Nephron progenitor cell (in vitro differentiated cells): ENCODE data around the gene SBF1.

Experiments
- DNase-seq: peaks from one replicate; pipeline ENCODE4 v3.0.0; 2021
- H3K27ac Mint-ChIP-seq: 2 replicates; pipeline ENCODE4 v1.8.0; 2021; ENCODE audit warnings: mild to moderate bottlenecking, moderate library complexity, mixed read lengths
- H3K27me3 Mint-ChIP-seq: 2 replicates; pipeline ENCODE4 v1.8.0; 2021; ENCODE audit warnings: mild to moderate bottlenecking, low read depth, mixed read lengths; ENCODE audit not compliant: poor library complexity
- H3K36me3 Mint-ChIP-seq: 2 replicates; pipeline ENCODE4 v1.8.0; 2021; ENCODE audit warnings: low read depth, mixed read lengths
- H3K4me1 Mint-ChIP-seq: 2 replicates; pipeline ENCODE4 v1.8.0; 2021; ENCODE audit warnings: mixed read lengths
- H3K4me3 Mint-ChIP-seq: 2 replicates; pipeline ENCODE4 v1.8.0; 2021; ENCODE audit warnings: mild to moderate bottlenecking, moderate library complexity, mixed read lengths
- H3K9me3 Mint-ChIP-seq: 2 replicates; pipeline ENCODE4 v1.8.0; 2021; ENCODE audit warnings: mild to moderate bottlenecking, moderate library complexity, mixed read lengths
- CTCF ChIP-seq: fragments of 200-600 bp; sonication (generic); IDR thresholded peaks from 2 replicates; pipeline ENCODE4 v1.5.0; 2021; ENCODE audit warnings: antibody characterized with exemption

Gene SBF1

GRCh38 chr22:50497093-50497492 lies 22.3 kb upstream of the SBF1 start:
- peaks cover 20% of the 10 kb centered on the region for H3K4me1 Mint-ChIP-seq
- no peak for TF ChIP-seq CTCF
- H3K36me3 Mint-ChIP-seq = no peaks in the 10 kb centered on the region
- H3K9me3 Mint-ChIP-seq = no peaks in the 10 kb centered on the region
- no peak for DNase-seq
- no peak overlapping the region for H3K4me3 Mint-ChIP-seq
- peaks cover 11% of the 10 kb centered on the region for H3K27me3 Mint-ChIP-seq
- no peak overlapping the region for H3K27ac Mint-ChIP-seq

- TF ChIP-seq CTCF = no peak
These were observed 15.9 kb upstream of the SBF1 start for GRCh38 chr22:50490531-50491308.

GRCh38 chr22:50489363-50490243 lies 14.8 kb upstream of the SBF1 start:
- DNase-seq = no peak
- Mint-ChIP-seq H3K36me3 (no peaks in the 10 kb centered on the region), H3K27ac (no peak overlapping the region), H3K4me3 (no peak overlapping the region), H3K27me3 (peaks cover 14% of the 10 kb centered on the region), H3K4me1 (peaks cover 29% of the 10 kb centered on the region), H3K9me3 (no peaks in the 10 kb centered on the region)
- no peak for TF ChIP-seq CTCF

More at GRCh38 chr22:50490531-50491308, 15.9 kb upstream of the SBF1 start:
- H3K4me3 Mint-ChIP-seq = peak overlapping the region; percentile 15
- no peak for DNase-seq
- H3K36me3 Mint-ChIP-seq = no peaks in the 10 kb centered on the region
- peaks cover 10% of the 10 kb centered on the region for H3K27me3 Mint-ChIP-seq
- H3K27ac Mint-ChIP-seq = peak overlapping the region; percentile 39
- no peaks in the 10 kb centered on the region for H3K9me3 Mint-ChIP-seq
- peaks cover 22% of the 10 kb centered on the region for H3K4me1 Mint-ChIP-seq

GRCh38 chr22:50488886-50489285 lies 14.1 kb upstream of the SBF1 start:
- Mint-ChIP-seq H3K27me3 (peaks cover 10% of the 10 kb centered on the region), H3K4me3 (no peak overlapping the region), H3K9me3 (no peaks in the 10 kb centered on the region), H3K36me3 (no peaks in the 10 kb centered on the region), H3K4me1 (peaks cover 34% of the 10 kb centered on the region), H3K27ac (no peak overlapping the region)
- DNase-seq = no peak
- no peak for TF ChIP-seq CTCF

GRCh38 chr22:50488006-50488677 lies 13.3 kb upstream of the SBF1 start:
- H3K27ac Mint-ChIP-seq = no peak overlapping the region
- H3K4me3 Mint-ChIP-seq = no peak overlapping the region
- peaks cover 35% of the 10 kb centered on the region for H3K4me1 Mint-ChIP-seq
- TF ChIP-seq CTCF = no peak
- no peaks in the 10 kb centered on the region for H3K36me3 Mint-ChIP-seq
- no peak for DNase-seq
- H3K27me3 Mint-ChIP-seq = peaks cover 10% of the 10 kb centered on the region
- no peaks in the 10 kb centered on the region for H3K9me3 Mint-ChIP-seq
